Stimulated activated naive CD4-positive, alpha-beta T cell treated with Interleukin-2 at 50 U/mL for 16 hours (primary cell): ENCODE results near the gene MMADHC.

Experiments
- DNase-seq: peaks from one replicate; lab custom pipeline; 2025; lab: John Stamatoyannopoulos, UW

The MMADHC gene

GRCh38 chr2:149556452-149556851 lies 31.1 kb downstream of the MMADHC start:
- no peak for DNase-seq

GRCh38 chr2:149552830-149553229 lies 34.7 kb downstream of the MMADHC start:
- no peak for DNase-seq

- DNase-seq = no peak
These were observed 35.3 kb downstream of the MMADHC start for GRCh38 chr2:149552226-149552625.

- no peak for DNase-seq
These were observed 42.9 kb downstream of the MMADHC start for GRCh38 chr2:149544692-149545091.

GRCh38 chr2:149543845-149544244 lies 43.7 kb downstream of the MMADHC start:
- DNase-seq = no peak

GRCh38 chr2:149540138-149540537 lies 47.4 kb downstream of the MMADHC start:
- no peak for DNase-seq

- no peak for DNase-seq
These were observed 49.3 kb downstream of the MMADHC start for GRCh38 chr2:149538138-149538833.

- no peak for DNase-seq
These were observed 50.4 kb downstream of the MMADHC start for GRCh38 chr2:149537092-149537726.

GRCh38 chr2:149536649-149537048 lies 50.9 kb downstream of the MMADHC start:
- no peak for DNase-seq

GRCh38 chr2:149534674-149535073 lies 52.9 kb downstream of the MMADHC start:
- no peak for DNase-seq

- no peak for DNase-seq
These were observed 58.6 kb downstream of the MMADHC start for GRCh38 chr2:149528983-149529382.

- DNase-seq = no peak
These were observed 59.4 kb downstream of the MMADHC start for GRCh38 chr2:149527998-149528755.

- DNase-seq = no peak
These were observed 60.9 kb downstream of the MMADHC start for GRCh38 chr2:149526689-149527088.

GRCh38 chr2:149525323-149525722 lies 62.3 kb downstream of the MMADHC start:
- no peak for DNase-seq
